Mesenchymal stem cell (in vitro differentiated cells and primary cell): ENCODE results near the gene WSCD2.

ENCODE experiments used
- DNase-seq: peaks from one replicate; pipeline ENCODE4 v3.0.0-alpha.2; 2013
- H2AFZ ChIP-seq: one replicate; pipeline ENCODE4 v1.6.1; 2013; ENCODE audit warnings: low read depth, mild to moderate bottlenecking, control low read depth, inconsistent platforms, low read length, moderate library complexity
- H2AK5ac ChIP-seq: 2 replicates; pipeline ENCODE4 v1.6.1; 2013; ENCODE audit warnings: low read length, moderate library complexity, mild to moderate bottlenecking, inconsistent platforms; ENCODE audit not compliant: severe bottlenecking
- H2BK120ac ChIP-seq: one replicate; pipeline ENCODE4 v1.6.1; 2013; ENCODE audit warnings: low read depth, mild to moderate bottlenecking, inconsistent platforms, low read length, moderate library complexity
- H2BK12ac ChIP-seq, 2 experiments: one replicate each; pipeline ENCODE4 v1.6.1; 2013; ENCODE audit warnings: inconsistent platforms in 2 of 2, low read length in 2 of 2, mild to moderate bottlenecking in 2 of 2, moderate library complexity in 2 of 2, control low read depth in 1 of 2
- H2BK15ac ChIP-seq: one replicate; pipeline ENCODE4 v1.6.1; 2013; ENCODE audit warnings: mild to moderate bottlenecking, low read depth, inconsistent platforms; ENCODE audit not compliant: poor library complexity, severe bottlenecking
- H2BK5ac ChIP-seq: 2 replicates; pipeline ENCODE4 v1.6.1; 2013; ENCODE audit warnings: low read depth, mild to moderate bottlenecking, low read length, control low read depth, inconsistent platforms; ENCODE audit not compliant: poor library complexity, severe bottlenecking
- H3K14ac ChIP-seq, 2 experiments: one replicate each; pipeline ENCODE4 v1.6.1; 2013; ENCODE audit warnings: inconsistent platforms in 2 of 2, low read length in 2 of 2, control low read depth in 1 of 2, mild to moderate bottlenecking in 1 of 2, moderate library complexity in 1 of 2
- H3K18ac ChIP-seq, 2 experiments: one replicate each; pipeline ENCODE4 v1.6.1; 2013; ENCODE audit warnings: inconsistent platforms in 2 of 2, low read length in 2 of 2, control low read depth in 1 of 2, low read depth in 1 of 2, mild to moderate bottlenecking in 1 of 2
- H3K23ac ChIP-seq, 2 experiments: one replicate each; pipeline ENCODE4 v1.6.1; 2013; ENCODE audit warnings: inconsistent platforms in 2 of 2, low read length in 2 of 2, mild to moderate bottlenecking in 2 of 2, moderate library complexity in 2 of 2, control low read depth in 1 of 2
- H3K27ac ChIP-seq: 2 replicates; pipeline ENCODE4 v1.5.1; 2013; ENCODE audit warnings: mild to moderate bottlenecking, moderate library complexity, low read length, control low read depth, inconsistent platforms; ENCODE audit not compliant: poor library complexity, severe bottlenecking
- H3K27me3 ChIP-seq, 2 experiments: 2 replicates each; pipeline versions ENCODE4 v1.6.1 to v1.7.0; 2013; ENCODE audit warnings: low read length in 2 of 2, mild to moderate bottlenecking in 2 of 2, moderate library complexity in 2 of 2, control low read depth in 1 of 2, inconsistent platforms in 1 of 2; ENCODE audit not compliant: control insufficient read depth in 1 of 2, insufficient read depth in 1 of 2
- H3K36me3 ChIP-seq, 2 experiments: 2 replicates each; pipeline versions ENCODE4 v1.6.1 to v1.7.0; 2013; ENCODE audit warnings: low read length in 2 of 2, control low read depth in 1 of 2, inconsistent platforms in 1 of 2, low read depth in 1 of 2, mild to moderate bottlenecking in 1 of 2; ENCODE audit not compliant: insufficient read depth in 2 of 2, control insufficient read depth in 1 of 2
- H3K4ac ChIP-seq, 2 experiments: one replicate each; pipeline ENCODE4 v1.6.1; 2013; ENCODE audit warnings: inconsistent platforms in 2 of 2, low read length in 2 of 2, mild to moderate bottlenecking in 2 of 2, moderate library complexity in 2 of 2, control low read depth in 1 of 2, low read depth in 1 of 2
- H3K4me1 ChIP-seq: 2 replicates; pipeline ENCODE4 v1.6.1; 2013; ENCODE audit warnings: low read depth, low read length, control low read depth; ENCODE audit not compliant: control insufficient read depth, insufficient read depth
- H3K4me2 ChIP-seq: 2 replicates; pipeline ENCODE4 v1.6.1; 2013; ENCODE audit warnings: low read length, mild to moderate bottlenecking, inconsistent platforms; ENCODE audit not compliant: poor library complexity, severe bottlenecking
- H3K4me3 ChIP-seq, 2 experiments: 2 replicates each; pipeline versions ENCODE4 v1.5.1 to v1.7.0; 2013; ENCODE audit warnings: low read length in 2 of 2, mild to moderate bottlenecking in 2 of 2, control low read depth in 1 of 2, low read depth in 1 of 2; ENCODE audit not compliant: insufficient read depth in 1 of 2
- H3K79me1 ChIP-seq: replicated peaks from 2 replicates; pipeline ENCODE4 v1.6.1; 2013; ENCODE audit warnings: mild to moderate bottlenecking, control low read depth, low read length, inconsistent platforms; ENCODE audit not compliant: poor library complexity, severe bottlenecking
- H3K9ac ChIP-seq: 2 replicates; pipeline ENCODE4 v1.7.0; 2013; ENCODE audit warnings: mild to moderate bottlenecking, low read length, moderate library complexity
- H3K9me3 ChIP-seq: 2 replicates; pipeline ENCODE4 v1.7.0; 2013; ENCODE audit warnings: mild to moderate bottlenecking, low read length; ENCODE audit not compliant: control insufficient read depth
- H4K8ac ChIP-seq: one replicate; pipeline ENCODE4 v1.6.1; 2013; ENCODE audit warnings: inconsistent platforms, mild to moderate bottlenecking, low read length, moderate library complexity
- H4K91ac ChIP-seq: one replicate; pipeline ENCODE4 v1.6.1; 2013; ENCODE audit warnings: mild to moderate bottlenecking, low read length, inconsistent platforms
- WGBS: methylation state at CpG from one replicate; pipeline ENCODE4 v1.1.7; 2013; ENCODE audit warnings: mixed read lengths; 5-methylcytosine and 5-hydroxymethylcytosine counted together

The WSCD2 gene

GRCh38 chr12:108087900-108088299 lies 41.2 kb upstream of the WSCD2 start:
- Histone ChIP-seq H3K14ac (no peak overlapping the region), H3K27me3 (peaks cover 0 to 15% of the 10 kb centered on the region in 2 experiments), H3K18ac (no peak overlapping the region), H4K91ac (no peak overlapping the region), H3K4me2 (no peak overlapping the region), H2BK5ac (no peak overlapping the region), H3K9ac (no peak overlapping the region), H2AFZ (no peak overlapping the region), H3K79me1 (no peaks in the 10 kb centered on the region), H3K36me3 (no peaks in the 10 kb centered on the region), H3K4me3 (no peak overlapping the region), H2AK5ac (no peak overlapping the region), H3K4me1 (no peaks in the 10 kb centered on the region), H2BK120ac (no peak overlapping the region), H2BK15ac (no peak overlapping the region), H3K4ac (no peak overlapping the region), H4K8ac (no peak overlapping the region), H3K23ac (no peak overlapping the region), H2BK12ac (no peak overlapping the region), H3K27ac (no peak overlapping the region), H3K9me3 (peaks cover 14% of the 10 kb centered on the region)
- WGBS: 65% methylated on average over 1 of the region's 1 CpG
- no peak for DNase-seq

- Histone ChIP-seq H3K4ac (no peak overlapping the region), H3K27ac (no peak overlapping the region), H3K79me1 (no peaks in the 10 kb centered on the region), H2AK5ac (no peak overlapping the region), H2AFZ (no peak overlapping the region), H3K9ac (no peak overlapping the region), H3K14ac (no peak overlapping the region), H3K18ac (no peak overlapping the region), H2BK15ac (no peak overlapping the region), H2BK5ac (no peak overlapping the region), H3K23ac (no peak overlapping the region), H3K4me1 (no peaks in the 10 kb centered on the region), H3K9me3 (peaks cover 9% of the 10 kb centered on the region), H2BK12ac (no peak overlapping the region), H3K27me3 (peaks cover 0 to 37% of the 10 kb centered on the region in 2 experiments), H3K4me3 (no peak overlapping the region), H3K4me2 (no peak overlapping the region), H4K91ac (no peak overlapping the region), H4K8ac (no peak overlapping the region), H2BK120ac (no peak overlapping the region), H3K36me3 (no peaks in the 10 kb centered on the region)
- no peak for DNase-seq
- 61% methylated on average over 12 of the region's 13 CpGs for WGBS
Measured at GRCh38 chr12:108090107-108090899, 38.8 kb upstream of the WSCD2 start.

- H3K18ac ChIP-seq: no peak overlapping the region
- H2BK5ac ChIP-seq: no peak overlapping the region
- DNase-seq: no peak
- H3K27ac ChIP-seq: no peak overlapping the region
- H2AK5ac ChIP-seq: no peak overlapping the region
- H3K4me2 ChIP-seq: no peak overlapping the region
- no peak overlapping the region for H3K4ac ChIP-seq
- 63% methylated on average over 7 of the region's 10 CpGs for WGBS
- H2BK120ac ChIP-seq: no peak overlapping the region
- H3K79me1 ChIP-seq: no peaks in the 10 kb centered on the region
- no peak overlapping the region for H2BK15ac ChIP-seq
- peaks cover 0 to 42% of the 10 kb centered on the region in 2 experiments for H3K27me3 ChIP-seq
- H3K36me3 ChIP-seq: no peaks in the 10 kb centered on the region
- H3K23ac ChIP-seq: no peak overlapping the region
- peaks cover 9% of the 10 kb centered on the region for H3K9me3 ChIP-seq
- no peaks in the 10 kb centered on the region for H3K4me1 ChIP-seq
- H3K14ac ChIP-seq: no peak overlapping the region
- H2AFZ ChIP-seq: no peak overlapping the region
- H3K4me3 ChIP-seq: no peak overlapping the region
- H3K9ac ChIP-seq: no peak overlapping the region
- H4K91ac ChIP-seq: no peak overlapping the region
- no peak overlapping the region for H2BK12ac ChIP-seq
- H4K8ac ChIP-seq: no peak overlapping the region
Measured at GRCh38 chr12:108090932-108091678, 38.0 kb upstream of the WSCD2 start.

- Histone ChIP-seq H3K9ac (no peak overlapping the region), H3K14ac (no peak overlapping the region), H4K91ac (no peak overlapping the region), H3K23ac (no peak overlapping the region), H4K8ac (no peak overlapping the region), H2BK12ac (no peak overlapping the region), H3K27ac (no peak overlapping the region), H3K4me3 (no peak overlapping the region), H2BK120ac (no peak overlapping the region), H2AFZ (no peak overlapping the region), H3K9me3 (peaks cover 9% of the 10 kb centered on the region), H3K4me2 (no peak overlapping the region), H2AK5ac (no peak overlapping the region), H3K79me1 (no peaks in the 10 kb centered on the region), H3K4ac (no peak overlapping the region), H3K36me3 (no peaks in the 10 kb centered on the region), H2BK5ac (no peak overlapping the region), H3K27me3 (peaks cover 0 to 42% of the 10 kb centered on the region in 2 experiments), H3K18ac (no peak overlapping the region), H3K4me1 (no peaks in the 10 kb centered on the region), H2BK15ac (no peak overlapping the region)
- WGBS: 79% methylated on average over 4 of the region's 4 CpGs
- DNase-seq: no peak
Measured at GRCh38 chr12:108091679-108092051, 37.4 kb upstream of the WSCD2 start.
